HL-60 (cell line): ENCODE data around the gene ENTPD1.
"Not testable (repeated sequence)": the region's sequence is repeated elsewhere in the genome, so short reads cannot be mapped to it uniquely, and the experiment has no call there.

Experiments used
- DNase-seq, 2 experiments: peaks; one replicate each; pipeline ENCODE4 v3.0.0-alpha.2; 2010 to 2020; ENCODE audit warnings: low read depth in 1 of 2, low spot score in 1 of 2
- H3K27ac ChIP-seq: fragments of 250-450 bp; sonication (Bioruptor Pico); replicated peaks from 2 replicates; pipeline ENCODE4 v1.5.1; 2020; ENCODE audit warnings: mild to moderate bottlenecking, moderate library complexity
- H3K27me3 ChIP-seq: fragments of 250-450 bp; sonication (Bioruptor Pico); 2 replicates; pipeline ENCODE4 v1.5.1; 2021; ENCODE audit warnings: mild to moderate bottlenecking, moderate library complexity; ENCODE audit not compliant: insufficient read depth, poor library complexity, severe bottlenecking
- H3K4me3 ChIP-seq: replicated peaks from 2 replicates; pipeline ENCODE4 v1.5.1; 2011; ENCODE audit warnings: mild to moderate bottlenecking, control low read depth, low read length; ENCODE audit not compliant: insufficient read depth
- CTCF ChIP-seq: IDR thresholded peaks from one replicate; pipeline ENCODE4 v1.5.1; 2011; ENCODE audit warnings: low read length, control low read depth, inconsistent platforms; ENCODE audit not compliant: insufficient read depth

Gene ENTPD1

GRCh38 chr10:95909561-95909960 is 153.6 kb downstream of the ENTPD1 start:
- DNase-seq, result peak in 1 of 2 experiments; percentile 18
- H3K27ac ChIP-seq, result no peak overlapping the region
- H3K27me3 ChIP-seq, result no peaks in the 10 kb centered on the region
- no peak for TF ChIP-seq CTCF
- H3K4me3 ChIP-seq, result no peak overlapping the region

- H3K4me3 ChIP-seq, H3K27ac ChIP-seq, DNase-seq, H3K27me3 ChIP-seq: not testable (repeated sequence)
These were observed 160.1 kb downstream of the ENTPD1 start for GRCh38 chr10:95916039-95916438.
